Hepatocyte (in vitro differentiated cells): ENCODE data around the gene ATP8B3. TPM values are rescaled to one million over a fixed set of nuclear protein-coding genes. Genes with fewer than 3 reads are reported as not detected.

Source experiments
- DNase-seq: peaks from one replicate; pipeline ENCODE4 v3.0.0-alpha.2; 2016; ENCODE audit warnings: low spot score
- H2AFZ ChIP-seq: fragments of 200-600 bp; sonication (generic); 2 replicates; pipeline ENCODE4 v1.6.0; 2016; ENCODE audit warnings: antibody characterized with exemption, mild to moderate bottlenecking
- H3K27ac ChIP-seq: fragments of 200-600 bp; sonication (generic); 2 replicates; pipeline ENCODE4 v1.5.1; 2016; ENCODE audit warnings: mild to moderate bottlenecking
- H3K27me3 ChIP-seq: fragments of 200-600 bp; sonication (generic); 2 replicates; pipeline ENCODE4 v1.6.1; 2016
- H3K36me3 ChIP-seq: fragments of 200-600 bp; sonication (generic); replicated peaks from 2 replicates; pipeline ENCODE4 v1.5.1; 2016; ENCODE audit warnings: low read depth; ENCODE audit not compliant: insufficient read depth
- H3K4me1 ChIP-seq: fragments of 200-600 bp; sonication (generic); 2 replicates; pipeline ENCODE4 v1.5.1; 2016; ENCODE audit warnings: mild to moderate bottlenecking, moderate library complexity; ENCODE audit not compliant: insufficient read depth
- H3K4me2 ChIP-seq: fragments of 200-600 bp; sonication (generic); 2 replicates; pipeline ENCODE4 v1.6.0; 2016
- H3K4me3 ChIP-seq: fragments of 200-600 bp; sonication (generic); 2 replicates; pipeline ENCODE4 v1.5.1; 2016; ENCODE audit warnings: mild to moderate bottlenecking
- H3K79me2 ChIP-seq: fragments of 200-600 bp; sonication (generic); 2 replicates; pipeline ENCODE4 v1.6.0; 2017; ENCODE audit warnings: mild to moderate bottlenecking
- H3K9me2 ChIP-seq: fragments of 200-600 bp; sonication (generic); replicated peaks from 2 replicates; pipeline ENCODE4 v1.6.0; 2017; ENCODE audit warnings: mild to moderate bottlenecking; ENCODE audit not compliant: insufficient read depth
- H3K9me3 ChIP-seq: fragments of 200-600 bp; sonication (generic); 2 replicates; pipeline ENCODE4 v1.5.1; 2016; ENCODE audit warnings: low read depth, mild to moderate bottlenecking
- H4K20me1 ChIP-seq: fragments of 200-600 bp; sonication (generic); 2 replicates; pipeline ENCODE4 v1.6.0; 2016; ENCODE audit warnings: mild to moderate bottlenecking; ENCODE audit not compliant: insufficient read depth, poor library complexity, severe bottlenecking
- EZH2 ChIP-seq: fragments of 200-600 bp; sonication (generic); IDR thresholded peaks from 2 replicates; pipeline ENCODE4 v1.6.1; 2016; ENCODE audit warnings: antibody characterized with exemption, mild to moderate bottlenecking, borderline replicate concordance
- EZH2phosphoT487 ChIP-seq: fragments of 200-600 bp; sonication (generic); IDR thresholded peaks from one replicate; pipeline ENCODE4 v1.6.1; 2018; ENCODE audit warnings: antibody characterized with exemption, mild to moderate bottlenecking, low read depth, moderate library complexity; ENCODE audit not compliant: unreplicated experiment, severe bottlenecking
- WGBS: methylation state at CpG from one replicate; pipeline ENCODE4 v1.1.6; 2016; ENCODE audit warnings: low lambda C conversion rate; ENCODE audit errors: missing lambda C conversion rate; 5-methylcytosine and 5-hydroxymethylcytosine counted together
- polyA plus RNA-seq: library from polyadenylated mRNA; unstranded; fragments of >200 nt; fragmentation: Nextera tagmentation; extraction: Ambion mirVana; gene quantifications from 2 replicates; pipeline ENCODE4 v1.2.1, GENCODE V29; 2016
- total RNA-seq: library from RNA; depleted of rRNA; stranded (reverse); fragments of >200 nt; gene quantifications from 2 replicates; pipeline ENCODE4 v1.2.3, GENCODE V29; 2014
- TF ChIP-seq, protein P1 (sequence below): fragments of 200-600 bp; sonication (generic); IDR thresholded peaks from 2 replicates; pipeline ENCODE4 v1.5.1; 2016; ENCODE audit warnings: antibody characterized with exemption, mild to moderate bottlenecking; ENCODE audit not compliant: poor library complexity

The ATP8B3 gene
- total and polyA plus RNA-seq, 2 experiments from 2014 or later, result 1.7 to 2.4 TPM

- Histone ChIP-seq H3K36me3 (no peaks in the 10 kb centered on the region), H4K20me1 (no peaks in the 10 kb centered on the region), H3K27me3 (no peaks in the 10 kb centered on the region), H3K79me2 (no peaks in the 10 kb centered on the region), H3K9me2 (no peaks in the 10 kb centered on the region), H3K4me2 (no peak overlapping the region), H2AFZ (no peak overlapping the region), H3K9me3 (no peaks in the 10 kb centered on the region), H3K27ac (no peak overlapping the region), H3K4me3 (no peak overlapping the region), H3K4me1 (peaks cover 5% of the 10 kb centered on the region)
- no peak for TF ChIP-seq EZH2phosphoT487
- TF ChIP-seq, protein P1, sequence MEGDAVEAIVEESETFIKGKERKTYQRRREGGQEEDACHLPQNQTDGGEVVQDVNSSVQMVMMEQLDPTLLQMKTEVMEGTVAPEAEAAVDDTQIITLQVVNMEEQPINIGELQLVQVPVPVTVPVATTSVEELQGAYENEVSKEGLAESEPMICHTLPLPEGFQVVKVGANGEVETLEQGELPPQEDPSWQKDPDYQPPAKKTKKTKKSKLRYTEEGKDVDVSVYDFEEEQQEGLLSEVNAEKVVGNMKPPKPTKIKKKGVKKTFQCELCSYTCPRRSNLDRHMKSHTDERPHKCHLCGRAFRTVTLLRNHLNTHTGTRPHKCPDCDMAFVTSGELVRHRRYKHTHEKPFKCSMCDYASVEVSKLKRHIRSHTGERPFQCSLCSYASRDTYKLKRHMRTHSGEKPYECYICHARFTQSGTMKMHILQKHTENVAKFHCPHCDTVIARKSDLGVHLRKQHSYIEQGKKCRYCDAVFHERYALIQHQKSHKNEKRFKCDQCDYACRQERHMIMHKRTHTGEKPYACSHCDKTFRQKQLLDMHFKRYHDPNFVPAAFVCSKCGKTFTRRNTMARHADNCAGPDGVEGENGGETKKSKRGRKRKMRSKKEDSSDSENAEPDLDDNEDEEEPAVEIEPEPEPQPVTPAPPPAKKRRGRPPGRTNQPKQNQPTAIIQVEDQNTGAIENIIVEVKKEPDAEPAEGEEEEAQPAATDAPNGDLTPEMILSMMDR, result no peak
- TF ChIP-seq EZH2, result no peak
- no peak for DNase-seq
- 90% methylated on average over 48 of the region's 61 CpGs for WGBS
Measured at GRCh38 chr19:1815605-1816529, 3.8 kb upstream of the ATP8B3 start.

DNA sequence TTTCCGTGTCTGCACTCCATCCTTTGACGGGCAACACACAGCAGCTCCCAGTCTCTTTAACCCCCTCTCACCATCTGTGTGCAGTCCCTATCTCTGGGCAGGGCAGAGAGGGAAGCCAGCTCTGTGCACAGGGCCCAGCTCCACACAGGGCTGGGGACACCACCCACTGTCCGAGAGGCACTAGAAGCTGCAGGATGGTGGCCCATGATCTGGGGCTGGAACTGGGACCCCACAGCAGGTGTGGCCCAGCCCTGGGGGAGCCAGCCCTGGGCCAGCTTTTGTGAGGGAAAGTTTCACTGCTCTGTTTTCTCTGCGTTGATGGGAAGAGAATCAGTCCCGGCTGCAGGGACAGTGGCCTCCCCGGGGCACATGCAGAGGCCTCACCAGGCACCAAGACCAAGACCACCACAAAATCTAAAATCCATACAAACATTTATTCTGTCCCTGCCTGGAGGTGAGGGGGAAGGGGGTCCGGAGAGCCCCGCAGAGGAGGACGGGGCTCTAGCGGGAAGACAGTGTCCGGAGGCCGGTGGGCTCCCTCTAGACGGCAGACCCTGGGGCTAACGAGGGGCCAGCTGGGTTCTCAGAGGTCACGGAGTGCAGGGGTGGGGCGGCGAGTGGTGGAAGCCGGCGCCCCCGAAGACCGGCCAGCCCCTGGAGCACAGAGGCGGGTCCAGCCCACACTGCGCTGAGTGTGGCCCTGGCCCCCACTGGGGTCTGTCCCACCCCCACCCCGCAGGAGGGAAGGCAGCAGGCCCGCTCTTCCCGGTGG lies 2.9 kb upstream of the ATP8B3 start:
- DNase-seq, result no peak
- H2AFZ ChIP-seq, result no peak overlapping the region
- H3K27ac ChIP-seq, result no peak overlapping the region
- H3K9me3 ChIP-seq, result no peaks in the 10 kb centered on the region
- 93% methylated on average over 19 of the region's 26 CpGs for WGBS
- no peaks in the 10 kb centered on the region for H3K9me2 ChIP-seq
- TF ChIP-seq, protein P1, result no peak
- TF ChIP-seq EZH2phosphoT487 (no peak), EZH2 (no peak)
- peaks cover 5% of the 10 kb centered on the region for H3K4me1 ChIP-seq
- no peak overlapping the region for H3K4me3 ChIP-seq
- H4K20me1 ChIP-seq, result no peaks in the 10 kb centered on the region
- no peaks in the 10 kb centered on the region for H3K36me3 ChIP-seq
- no peaks in the 10 kb centered on the region for H3K79me2 ChIP-seq
- H3K4me2 ChIP-seq, result no peak overlapping the region
- H3K27me3 ChIP-seq, result no peaks in the 10 kb centered on the region

DNA sequence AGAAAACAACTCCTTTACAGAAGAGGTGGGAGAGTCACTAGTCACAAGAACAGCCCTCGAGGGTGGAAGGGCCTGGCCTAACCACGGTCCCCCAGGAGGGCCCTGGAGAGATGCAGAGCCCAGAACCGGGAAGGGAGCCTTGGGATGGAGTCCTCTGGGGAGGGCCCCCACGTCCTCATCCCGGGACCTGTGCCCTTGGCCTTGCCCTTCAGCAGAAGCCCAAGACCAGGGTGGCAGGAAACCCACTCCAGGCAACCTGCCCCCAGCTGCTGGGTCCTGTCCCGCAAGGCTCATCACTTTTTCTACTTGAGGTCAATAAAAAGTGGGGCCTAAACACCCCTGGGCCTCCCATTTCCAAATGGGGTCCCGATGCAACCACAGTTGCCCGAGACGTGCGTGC lies 2.3 kb upstream of the ATP8B3 start:
- H3K27me3 ChIP-seq, result no peaks in the 10 kb centered on the region
- H3K27ac ChIP-seq, result no peak overlapping the region
- H3K9me2 ChIP-seq, result no peaks in the 10 kb centered on the region
- DNase-seq, result no peak
- H3K79me2 ChIP-seq, result no peaks in the 10 kb centered on the region
- H3K4me2 ChIP-seq, result no peak overlapping the region
- no peaks in the 10 kb centered on the region for H4K20me1 ChIP-seq
- no peak overlapping the region for H3K4me3 ChIP-seq
- H3K36me3 ChIP-seq, result no peaks in the 10 kb centered on the region
- no peaks in the 10 kb centered on the region for H3K9me3 ChIP-seq
- H2AFZ ChIP-seq, result no peak overlapping the region
- WGBS, result 93% methylated on average over 10 of the region's 10 CpGs
- TF ChIP-seq EZH2 (no peak), EZH2phosphoT487 (no peak)
- TF ChIP-seq, protein P1, result no peak
- peaks cover 5% of the 10 kb centered on the region for H3K4me1 ChIP-seq
